ENCODE results near the gene DNAH8. TPM values are rescaled to one million over a fixed set of nuclear protein-coding genes. Genes with fewer than 3 reads are reported as not detected.

The DNAH8 gene
- polyA plus RNA-seq, 1 of the 3 experiments (the other 2 are of a cell fraction) = not detected

DNA sequence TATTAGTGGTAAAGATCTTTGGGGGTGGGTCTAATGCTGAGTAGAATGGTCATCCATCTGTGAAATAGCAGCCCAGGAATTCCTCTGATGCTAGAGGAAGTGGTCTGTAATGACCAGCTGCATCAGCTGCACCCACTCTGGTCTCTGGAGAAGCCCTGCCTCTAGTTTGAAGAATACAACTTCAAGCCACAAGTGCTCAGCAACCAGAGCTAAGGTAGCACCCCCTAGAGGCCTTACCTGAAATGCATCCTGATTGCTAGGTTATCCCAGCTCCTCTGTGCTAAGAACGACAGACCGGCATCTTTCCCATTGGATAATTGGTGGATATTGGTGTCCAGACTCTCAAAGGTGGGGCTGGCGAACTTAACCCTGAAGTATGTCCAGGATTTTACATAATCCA lies 58.2 kb downstream of the DNAH8 start:
- no peak overlapping the region for H3K4me3 ChIP-seq (ENCODE audit: low read depth in 2 of 2, low read length in 1 of 2)
- H3K27me3 ChIP-seq (ENCODE audit: insufficient read depth) = no peaks in the 10 kb centered on the region
- no peak for DNase-seq
- H3K4me1 ChIP-seq (ENCODE audit: control insufficient read depth in 1 of 2, insufficient read depth in 2 of 2, low read depth in 1 of 2, low read length in 1 of 2) = peaks cover 0 to 8% of the 10 kb centered on the region in 2 experiments; a peak in 1 of 4 replicates
- no peaks in the 10 kb centered on the region for H3K36me3 ChIP-seq (replicated peaks in 1 of 2; ENCODE audit: control insufficient read depth in 1 of 2, insufficient read depth in 2 of 2, low read length in 1 of 2)
- CTCF ChIA-PET = interaction anchor here (1.1 kb wide), 1 partner anchor 99 kb away, joined by 3 read pairs; no protein-coding TSS in a partner anchor
- no peak overlapping the region for H3K9ac ChIP-seq
- H3K79me2 ChIP-seq (ENCODE audit: insufficient read depth) = no peaks in the 10 kb centered on the region
- H3K9me3 ChIP-seq = no peaks in the 10 kb centered on the region
- WGBS (ENCODE audit: low lambda C conversion rate) = 50% methylated on average over 1 of the region's 3 CpGs
- POLR2A ChIA-PET = no interaction called here
- no peaks in the 10 kb centered on the region for H3K9me2 ChIP-seq
- no peak overlapping the region for H2AFZ ChIP-seq (ENCODE audit: low read depth)
- H3F3A ChIP-seq (replicated peaks; ENCODE audit: insufficient read depth) = peaks cover 4% of the 10 kb centered on the region
- TF ChIP-seq, protein P1, sequence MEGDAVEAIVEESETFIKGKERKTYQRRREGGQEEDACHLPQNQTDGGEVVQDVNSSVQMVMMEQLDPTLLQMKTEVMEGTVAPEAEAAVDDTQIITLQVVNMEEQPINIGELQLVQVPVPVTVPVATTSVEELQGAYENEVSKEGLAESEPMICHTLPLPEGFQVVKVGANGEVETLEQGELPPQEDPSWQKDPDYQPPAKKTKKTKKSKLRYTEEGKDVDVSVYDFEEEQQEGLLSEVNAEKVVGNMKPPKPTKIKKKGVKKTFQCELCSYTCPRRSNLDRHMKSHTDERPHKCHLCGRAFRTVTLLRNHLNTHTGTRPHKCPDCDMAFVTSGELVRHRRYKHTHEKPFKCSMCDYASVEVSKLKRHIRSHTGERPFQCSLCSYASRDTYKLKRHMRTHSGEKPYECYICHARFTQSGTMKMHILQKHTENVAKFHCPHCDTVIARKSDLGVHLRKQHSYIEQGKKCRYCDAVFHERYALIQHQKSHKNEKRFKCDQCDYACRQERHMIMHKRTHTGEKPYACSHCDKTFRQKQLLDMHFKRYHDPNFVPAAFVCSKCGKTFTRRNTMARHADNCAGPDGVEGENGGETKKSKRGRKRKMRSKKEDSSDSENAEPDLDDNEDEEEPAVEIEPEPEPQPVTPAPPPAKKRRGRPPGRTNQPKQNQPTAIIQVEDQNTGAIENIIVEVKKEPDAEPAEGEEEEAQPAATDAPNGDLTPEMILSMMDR (IDR thresholded peaks at IDR 0.05) = peak; percentile 29; the same call in 1 of the 2 replicates
- TF ChIP-seq GATA2 (CRISPR knock-in tag; IDR thresholded peaks at IDR 0.05) (no peak), RAD21 (IDR thresholded peaks at IDR 0.05; ENCODE audit: low read length) (peak; percentile 19; the same call in 1 of the 2 replicates), MEF2A (IDR thresholded peaks at IDR 0.05; ENCODE audit: borderline replicate concordance, low read depth) (no peak)
- no peak overlapping the region for H3K27ac ChIP-seq (ENCODE audit: low read depth in 2 of 2, low read length in 1 of 2)
- no peaks in the 10 kb centered on the region for H4K20me1 ChIP-seq (ENCODE audit: insufficient read depth)
- H3K4me2 ChIP-seq = no peak overlapping the region

DNA sequence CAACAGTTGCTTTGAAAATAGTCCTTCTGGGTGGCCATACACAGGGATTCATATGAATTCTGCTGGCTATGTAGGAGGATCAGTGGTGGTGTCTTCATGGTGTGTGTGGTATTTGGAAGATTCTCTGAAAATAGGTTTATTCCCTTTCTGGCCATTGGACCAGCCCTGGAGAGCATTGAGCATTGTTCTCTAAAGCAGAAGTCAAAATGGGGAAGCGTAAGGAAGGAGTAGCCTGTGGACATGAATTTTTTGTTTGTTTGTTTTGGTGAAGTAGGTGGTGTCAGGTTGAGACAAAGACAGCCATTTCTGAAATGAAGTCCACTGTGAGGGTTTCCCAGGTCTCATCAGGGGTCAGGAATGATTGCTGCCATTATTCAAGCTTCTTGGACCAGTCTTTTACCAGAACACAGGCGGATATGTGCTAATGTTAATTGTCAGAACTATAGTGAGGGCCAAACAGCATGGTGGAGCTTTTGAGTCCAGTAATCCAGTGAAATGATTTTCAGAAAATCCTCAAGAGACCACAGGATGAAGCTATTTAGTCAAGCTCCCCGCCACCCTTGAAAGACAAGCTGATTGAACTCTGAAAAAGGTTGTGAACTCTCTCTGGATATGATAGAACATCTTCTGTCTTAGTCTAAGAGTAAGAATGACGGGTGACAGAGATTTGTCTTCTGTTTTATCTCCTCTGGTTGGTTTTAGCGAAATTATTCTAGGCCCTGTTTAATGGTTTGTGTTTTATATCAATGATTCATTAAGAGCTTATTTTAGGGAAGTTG lies 60.0 kb downstream of the DNAH8 start:
- Histone ChIP-seq H3K36me3 (replicated peaks in 1 of 2; ENCODE audit: control insufficient read depth in 1 of 2, insufficient read depth in 2 of 2, low read length in 1 of 2) (no peaks in the 10 kb centered on the region), H3K9me2 (no peaks in the 10 kb centered on the region), H3K27ac (ENCODE audit: low read depth in 2 of 2, low read length in 1 of 2) (no peak overlapping the region), H3K4me2 (no peak overlapping the region), H3K4me3 (ENCODE audit: low read depth in 2 of 2, low read length in 1 of 2) (no peak overlapping the region), H2AFZ (ENCODE audit: low read depth) (no peak overlapping the region), H3K79me2 (ENCODE audit: insufficient read depth) (no peaks in the 10 kb centered on the region), H4K20me1 (ENCODE audit: insufficient read depth) (no peaks in the 10 kb centered on the region), H3F3A (replicated peaks; ENCODE audit: insufficient read depth) (peaks cover 4% of the 10 kb centered on the region), H3K9ac (no peak overlapping the region), H3K9me3 (no peaks in the 10 kb centered on the region), H3K4me1 (ENCODE audit: control insufficient read depth in 1 of 2, insufficient read depth in 2 of 2, low read depth in 1 of 2, low read length in 1 of 2) (peaks cover 0 to 8% of the 10 kb centered on the region in 2 experiments; a peak in 1 of 4 replicates), H3K27me3 (ENCODE audit: insufficient read depth) (no peaks in the 10 kb centered on the region)
- CTCF ChIA-PET = no interaction called here
- WGBS (ENCODE audit: low lambda C conversion rate) = 57% methylated on average over 5 of the region's 5 CpGs
- POLR2A ChIA-PET = no interaction called here
- DNase-seq = no peak
- TF ChIP-seq, protein P2, sequence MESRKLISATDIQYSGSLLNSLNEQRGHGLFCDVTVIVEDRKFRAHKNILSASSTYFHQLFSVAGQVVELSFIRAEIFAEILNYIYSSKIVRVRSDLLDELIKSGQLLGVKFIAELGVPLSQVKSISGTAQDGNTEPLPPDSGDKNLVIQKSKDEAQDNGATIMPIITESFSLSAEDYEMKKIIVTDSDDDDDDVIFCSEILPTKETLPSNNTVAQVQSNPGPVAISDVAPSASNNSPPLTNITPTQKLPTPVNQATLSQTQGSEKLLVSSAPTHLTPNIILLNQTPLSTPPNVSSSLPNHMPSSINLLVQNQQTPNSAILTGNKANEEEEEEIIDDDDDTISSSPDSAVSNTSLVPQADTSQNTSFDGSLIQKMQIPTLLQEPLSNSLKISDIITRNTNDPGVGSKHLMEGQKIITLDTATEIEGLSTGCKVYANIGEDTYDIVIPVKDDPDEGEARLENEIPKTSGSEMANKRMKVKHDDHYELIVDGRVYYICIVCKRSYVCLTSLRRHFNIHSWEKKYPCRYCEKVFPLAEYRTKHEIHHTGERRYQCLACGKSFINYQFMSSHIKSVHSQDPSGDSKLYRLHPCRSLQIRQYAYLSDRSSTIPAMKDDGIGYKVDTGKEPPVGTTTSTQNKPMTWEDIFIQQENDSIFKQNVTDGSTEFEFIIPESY (IDR thresholded peaks at IDR 0.05; ENCODE audit: borderline replicate concordance, low read depth) = no peak
- TF ChIP-seq EZH2phosphoT487 (IDR thresholded peaks at IDR 0.05; ENCODE audit: borderline replicate concordance, low read depth) (no peak), RFX5 (IDR thresholded peaks at IDR 0.05; ENCODE audit: low read length) (no peak), FOXM1 (IDR thresholded peaks at IDR 0.05; ENCODE audit: low read depth) (no peak), SIN3A (IDR thresholded peaks at IDR 0.05; ENCODE audit: borderline replicate concordance, low read depth, low read length) (no peak), FOSL2 (IDR thresholded peaks at IDR 0.05; ENCODE audit: borderline replicate concordance, low read depth) (no peak), JUND (IDR thresholded peaks at IDR 0.05) (no peak), GABPA (IDR thresholded peaks at IDR 0.05; ENCODE audit: low read depth) (no peak), FOXJ3 (CRISPR knock-in tag; IDR thresholded peaks at IDR 0.05) (no peak), POLR2AphosphoS5 (IDR thresholded peaks at IDR 0.05; ENCODE audit: low read depth, low read length) (no peak), RXRA (IDR thresholded peaks at IDR 0.05; ENCODE audit: borderline replicate concordance, low read depth) (no peak), ELF1 (IDR thresholded peaks at IDR 0.05) (no peak), MXI1 (IDR thresholded peaks at IDR 0.05; ENCODE audit: low read depth, low read length) (no peak), MEF2A (IDR thresholded peaks at IDR 0.05; ENCODE audit: borderline replicate concordance, low read depth) (no peak)
- TF ChIP-seq, protein P3, sequence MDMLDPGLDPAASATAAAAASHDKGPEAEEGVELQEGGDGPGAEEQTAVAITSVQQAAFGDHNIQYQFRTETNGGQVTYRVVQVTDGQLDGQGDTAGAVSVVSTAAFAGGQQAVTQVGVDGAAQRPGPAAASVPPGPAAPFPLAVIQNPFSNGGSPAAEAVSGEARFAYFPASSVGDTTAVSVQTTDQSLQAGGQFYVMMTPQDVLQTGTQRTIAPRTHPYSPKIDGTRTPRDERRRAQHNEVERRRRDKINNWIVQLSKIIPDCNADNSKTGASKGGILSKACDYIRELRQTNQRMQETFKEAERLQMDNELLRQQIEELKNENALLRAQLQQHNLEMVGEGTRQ (IDR thresholded peaks at IDR 0.05; ENCODE audit: borderline replicate concordance, low read depth, low read length) = no peak
- TF ChIP-seq, protein P1 (IDR thresholded peaks at IDR 0.05) = no peak
